ENCODE measurements around the gene MAP7D3.
"Not testable (repeated sequence)": the region's sequence is repeated elsewhere in the genome, so short reads cannot be mapped to it uniquely, and the experiment has no call there.

MAP7D3 gene

GRCh38 chrX:136251041-136251991 lies at the start of gene MAP7D3:
TSS of gene MAP7D3 (minus strand) at chrX:136251400. CDS start at chrX:136251358, 42 bp downstream.
- DNase-seq (ENCODE audit: low spot score) = peak; percentile 85

GRCh38 chrX:136300721-136301120 lies 49.5 kb upstream of the MAP7D3 start, which contains the start of gene ADGRG4:
TSS of gene ADGRG4 (plus strand) at chrX:136300963. CDS start at chrX:136308778, 7,815 bp downstream.
- not testable (repeated sequence) for DNase-seq (ENCODE audit: low spot score)

GRCh38 chrX:136295380-136295779 lies 44.2 kb upstream of the MAP7D3 start:
- no peak for DNase-seq (ENCODE audit: low spot score)

GRCh38 chrX:136292656-136293055 lies 41.5 kb upstream of the MAP7D3 start:
- no peak for DNase-seq (ENCODE audit: low spot score)

- DNase-seq (ENCODE audit: low spot score) = no peak
These were observed 40.6 kb upstream of the MAP7D3 start for GRCh38 chrX:136291824-136292223.

- not testable (repeated sequence) for DNase-seq (ENCODE audit: low spot score)
These were observed 35.2 kb upstream of the MAP7D3 start for GRCh38 chrX:136286375-136286774.

GRCh38 chrX:136275553-136275952 lies 24.4 kb upstream of the MAP7D3 start:
- no peak for DNase-seq (ENCODE audit: low spot score)

GRCh38 chrX:136273986-136274385 lies 22.8 kb upstream of the MAP7D3 start:
- DNase-seq (ENCODE audit: low spot score) = no peak

- no peak for DNase-seq (ENCODE audit: low spot score)
These were observed 21.1 kb upstream of the MAP7D3 start for GRCh38 chrX:136272325-136272724.

GRCh38 chrX:136271300-136271699 lies 20.1 kb upstream of the MAP7D3 start:
- no peak for DNase-seq (ENCODE audit: low spot score)

GRCh38 chrX:136269921-136270320 lies 18.7 kb upstream of the MAP7D3 start:
- DNase-seq (ENCODE audit: low spot score) = no peak

GRCh38 chrX:136268051-136269048 lies 17.1 kb upstream of the MAP7D3 start:
- peak; percentile 7 for DNase-seq (ENCODE audit: low spot score)

GRCh38 chrX:136266828-136267227 lies 15.6 kb upstream of the MAP7D3 start:
- no peak for DNase-seq (ENCODE audit: low spot score)

GRCh38 chrX:136262812-136263315 lies 11.7 kb upstream of the MAP7D3 start:
- DNase-seq (ENCODE audit: low spot score) = no peak

GRCh38 chrX:136262243-136262642 lies 11.0 kb upstream of the MAP7D3 start:
- no peak for DNase-seq (ENCODE audit: low spot score)

- DNase-seq (ENCODE audit: low spot score) = no peak
These were observed 10.1 kb upstream of the MAP7D3 start for GRCh38 chrX:136261321-136261720.

- DNase-seq (ENCODE audit: low spot score) = no peak
These were observed 9.6 kb upstream of the MAP7D3 start for GRCh38 chrX:136260776-136261175.

- DNase-seq (ENCODE audit: low spot score) = no peak
These were observed 8.3 kb upstream of the MAP7D3 start for GRCh38 chrX:136259543-136259942.

- DNase-seq (ENCODE audit: low spot score) = no peak
These were observed 7.8 kb upstream of the MAP7D3 start for GRCh38 chrX:136258951-136259350.

GRCh38 chrX:136256026-136256425 lies 4.8 kb upstream of the MAP7D3 start:
- no peak for DNase-seq (ENCODE audit: low spot score)

- no peak for DNase-seq (ENCODE audit: low spot score)
These were observed 4.3 kb upstream of the MAP7D3 start for GRCh38 chrX:136255541-136255940.

Data from germinal center (tissue), 1 donor.